Hematopoietic multipotent progenitor cell treated with erythropoietin and hydrocortisone succinate and interleukin-3 and kit ligand, for 4 days (in vitro differentiated cells): ENCODE data around the gene ACOT7.

Source experiments
- DNase-seq: peaks from one replicate; pipeline ENCODE4 v3.0.0-alpha.2; 2015

The ACOT7 gene

GRCh38 chr1:6245869-6246496 is 147.6 kb downstream of the ACOT7 start:
- DNase-seq = peak; percentile 71

GRCh38 chr1:6245086-6245868 is 148.3 kb downstream of the ACOT7 start:
- DNase-seq = peak; percentile 93

- no peak for DNase-seq
Observed at GRCh38 chr1:6244401-6245049, 149.0 kb downstream of the ACOT7 start.

- no peak for DNase-seq
Observed at GRCh38 chr1:6243993-6244392, 149.6 kb downstream of the ACOT7 start, which contains the start of gene HES3. HES3 (plus strand) TSS chr1:6244179; CDS start chr1:6244366, 187 bp downstream.

- DNase-seq = no peak
Observed at GRCh38 chr1:6243053-6243834, 150.3 kb downstream of the ACOT7 start.

DNA sequence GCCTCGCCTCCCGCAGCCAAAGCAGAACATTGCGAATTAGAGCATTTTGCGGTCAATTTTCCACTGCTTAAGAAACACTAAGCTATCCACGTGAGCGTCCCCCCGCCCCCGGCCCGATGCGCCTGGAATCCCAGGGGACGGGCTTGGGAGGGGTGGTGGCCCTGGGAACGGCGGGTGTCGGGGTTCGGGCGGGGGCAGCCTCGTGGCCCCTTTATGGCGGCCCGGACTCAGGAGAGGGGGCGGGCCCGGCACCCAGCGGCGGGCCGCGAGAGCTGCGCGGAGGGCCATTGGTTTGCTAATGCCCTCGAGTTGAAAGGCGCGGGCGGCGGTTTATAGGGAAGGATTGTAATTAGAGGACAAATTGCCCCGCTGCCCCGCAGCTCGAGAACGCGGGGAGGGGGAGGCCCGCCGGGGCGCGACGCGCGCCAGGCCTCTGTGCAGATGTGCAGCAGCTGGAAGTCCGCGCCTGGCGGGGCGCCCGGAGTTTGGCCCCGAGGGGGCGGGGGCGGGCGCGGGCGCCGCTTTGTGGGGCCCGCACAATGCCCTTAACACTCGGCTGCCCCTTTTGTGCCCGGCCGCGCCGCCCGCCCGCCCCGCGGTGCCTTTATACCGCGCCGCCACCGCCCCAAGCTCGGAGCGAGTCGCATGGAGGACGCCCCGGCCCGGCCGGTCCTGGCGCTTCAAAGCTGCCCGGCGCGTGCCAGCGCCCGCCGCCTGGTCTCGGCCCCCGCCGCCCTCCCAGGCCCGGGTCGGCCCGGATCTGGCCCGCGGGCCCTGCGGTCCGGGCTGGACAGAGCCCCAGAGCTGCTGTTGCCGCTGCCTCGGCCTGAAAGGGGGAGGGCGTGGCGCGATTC is 151.5 kb downstream of the ACOT7 start:
- no peak for DNase-seq

DNA sequence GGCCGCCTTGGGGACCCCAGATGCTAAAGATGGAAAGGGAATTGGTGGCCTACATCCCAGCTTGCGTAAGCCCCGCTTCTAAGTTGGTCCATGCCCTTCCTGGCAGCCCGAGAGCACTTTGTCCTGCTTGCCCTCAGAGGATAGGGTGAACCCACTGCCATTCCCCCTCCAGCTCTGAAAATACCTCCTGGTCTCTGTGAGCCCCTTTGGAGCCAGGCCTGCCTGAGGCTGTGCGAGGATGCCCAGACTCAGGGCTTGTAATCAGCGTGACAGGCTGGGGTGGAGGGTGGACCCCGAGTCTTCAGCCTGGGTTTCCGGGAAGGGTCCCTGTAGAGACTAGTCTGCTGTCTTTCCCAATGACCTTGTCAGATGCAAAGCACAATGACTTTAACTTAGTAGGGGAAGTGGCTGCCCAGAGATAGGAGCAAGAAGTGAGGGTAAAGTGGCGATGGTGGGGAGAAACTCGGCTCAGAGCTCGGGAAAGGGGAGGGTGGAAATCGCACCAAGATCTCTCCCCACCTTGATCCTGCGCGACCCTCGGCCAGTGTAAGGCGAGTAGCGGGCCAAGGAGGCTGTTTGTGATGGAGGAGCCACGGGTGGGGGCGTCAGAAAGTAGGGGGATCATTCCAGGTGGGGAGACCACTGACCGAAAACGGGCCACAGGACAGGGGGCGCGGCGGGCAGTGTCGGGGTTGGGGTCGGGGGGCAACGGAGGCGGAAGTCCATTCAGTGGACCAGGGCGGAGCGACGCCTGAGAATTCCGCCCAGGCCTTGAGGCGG is 152.3 kb downstream of the ACOT7 start:
- DNase-seq = no peak

DNA sequence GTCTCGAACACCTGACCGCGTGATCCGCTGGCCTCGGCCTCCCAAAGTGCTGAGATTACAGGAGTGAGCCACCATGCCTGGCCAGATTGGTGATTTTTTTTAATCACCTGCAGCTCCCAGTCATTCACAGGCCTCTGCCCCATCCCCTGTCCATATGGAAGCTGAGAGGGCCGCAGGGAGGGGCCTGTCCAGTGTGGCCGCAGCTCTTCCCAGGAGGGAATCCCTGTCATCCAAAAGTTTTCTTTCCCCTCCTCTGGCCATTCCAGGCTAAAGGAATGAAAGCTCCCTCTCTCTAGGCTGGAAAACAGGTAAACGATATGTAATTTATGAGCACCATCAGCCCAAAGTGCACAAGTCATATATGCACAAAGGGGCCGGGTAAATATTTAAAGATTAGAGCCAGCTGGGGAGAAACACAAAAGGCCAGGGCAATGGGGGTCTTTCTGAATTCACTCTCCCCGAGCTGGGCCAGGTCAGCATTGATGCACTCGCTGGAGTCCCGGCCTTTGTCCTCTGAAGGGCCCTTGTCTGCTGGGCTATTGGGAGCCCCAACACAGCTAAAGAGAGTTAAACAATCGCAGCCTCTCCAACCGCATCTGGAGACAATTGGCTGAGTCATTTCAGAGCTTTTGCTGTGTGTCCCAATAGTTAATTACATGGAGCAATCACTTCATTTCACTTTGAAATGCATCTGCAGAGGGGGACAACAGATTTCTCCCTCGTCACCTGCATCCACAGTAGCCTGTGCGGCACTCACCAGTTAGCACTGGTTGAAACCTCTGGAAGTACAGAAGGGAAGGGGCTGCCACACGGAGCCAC is 153.4 kb downstream of the ACOT7 start:
- DNase-seq = peak; percentile 58

DNA sequence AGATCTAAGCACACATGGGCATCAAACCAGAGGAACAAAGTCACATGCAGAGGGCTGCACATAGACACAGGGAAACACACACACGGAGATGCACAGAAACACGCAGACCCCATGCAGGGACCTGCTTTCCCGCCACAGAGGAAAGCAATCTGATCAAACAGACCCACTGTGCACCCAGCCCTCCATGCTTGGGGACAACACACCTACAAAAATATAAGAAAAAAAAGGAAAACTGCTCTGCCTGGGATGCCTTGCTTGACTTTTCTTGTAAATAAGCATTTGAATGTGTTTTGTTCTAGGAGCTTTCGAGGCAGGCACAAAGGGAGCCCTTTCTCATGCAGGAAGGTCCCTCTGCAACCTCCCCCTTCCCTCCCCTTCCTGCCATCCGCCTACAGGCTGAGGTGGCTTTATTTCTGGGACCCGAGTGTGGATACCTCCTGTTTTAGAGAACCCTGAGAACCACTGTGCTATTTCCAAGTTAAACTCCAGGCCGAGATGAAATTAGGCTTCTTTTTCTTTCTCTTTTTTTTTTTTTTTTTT is 154.3 kb downstream of the ACOT7 start:
- no peak for DNase-seq

GRCh38 chr1:6237093-6237492 is 156.5 kb downstream of the ACOT7 start:
- no peak for DNase-seq

- DNase-seq = peak; percentile 45
Observed at GRCh38 chr1:6235296-6235677, 158.3 kb downstream of the ACOT7 start.

- DNase-seq = peak; percentile 40
Observed at GRCh38 chr1:6234502-6235295, 158.9 kb downstream of the ACOT7 start.

DNA sequence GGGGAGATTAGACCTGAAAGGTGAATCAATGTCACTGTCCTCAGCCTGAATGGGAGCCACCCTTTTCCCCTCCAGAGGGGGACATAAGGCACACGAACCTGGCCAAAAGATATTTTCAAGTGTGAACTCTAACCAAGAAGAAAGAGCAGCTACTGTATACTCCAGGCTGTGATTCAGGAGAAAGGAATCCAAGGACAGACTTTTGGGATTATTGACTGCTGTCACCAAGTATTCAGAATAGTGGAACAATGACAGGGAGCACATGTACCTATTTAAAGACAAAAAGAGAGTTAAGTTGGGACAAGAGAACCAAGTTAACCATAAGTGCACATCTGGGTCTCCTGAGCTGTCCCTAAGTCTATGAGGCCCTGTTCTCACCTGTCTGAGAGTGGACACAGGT is 160.2 kb downstream of the ACOT7 start:
- no peak for DNase-seq

GRCh38 chr1:6225651-6226050 is 167.9 kb downstream of the ACOT7 start:
- DNase-seq = no peak

DNA sequence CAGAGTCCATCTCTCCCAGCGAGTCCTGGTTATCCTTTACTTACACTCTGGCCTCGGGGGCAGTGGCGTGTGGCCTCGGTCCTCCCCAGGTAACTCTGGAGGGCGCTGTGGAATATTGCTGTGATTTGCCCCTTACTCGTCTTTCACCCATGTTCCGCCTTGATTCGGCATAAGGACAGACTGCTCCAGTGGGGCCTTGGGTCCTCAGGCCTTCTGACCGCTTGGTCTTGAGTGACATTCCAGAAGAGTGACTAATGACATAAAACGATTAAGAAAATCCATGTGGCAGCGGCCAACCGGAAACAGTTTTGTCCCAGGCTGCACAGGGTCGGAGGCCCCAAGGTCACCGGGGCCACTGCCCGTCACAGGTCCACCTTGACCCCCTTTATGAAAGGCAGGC is 168.8 kb downstream of the ACOT7 start:
- no peak for DNase-seq

DNA sequence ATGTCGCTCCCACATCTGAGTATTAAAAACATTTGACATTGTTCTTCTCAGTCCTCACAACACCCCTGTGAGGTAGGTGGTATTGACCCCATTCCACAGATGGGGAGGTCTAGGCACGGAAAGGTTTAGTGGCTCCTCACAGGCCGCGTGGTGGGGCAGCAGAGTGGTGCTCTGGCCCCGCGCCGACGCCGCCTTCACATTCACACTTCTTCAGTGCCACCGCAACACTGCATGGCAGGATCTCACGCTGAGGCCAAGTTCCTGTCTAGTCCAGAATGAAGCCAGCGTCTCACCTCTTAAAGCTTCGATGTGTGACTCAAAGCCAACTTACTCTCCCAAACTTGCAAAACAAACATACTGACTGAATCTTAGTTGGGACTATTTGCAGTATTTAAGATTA is 169.9 kb downstream of the ACOT7 start:
- no peak for DNase-seq

GRCh38 chr1:6222636-6223035 is 170.9 kb downstream of the ACOT7 start:
- no peak for DNase-seq

GRCh38 chr1:6221210-6221784 is 172.3 kb downstream of the ACOT7 start:
- DNase-seq = no peak

- DNase-seq = no peak
Observed at GRCh38 chr1:6220236-6220635, 173.3 kb downstream of the ACOT7 start.
